ENCODE data around the gene USH2A.

Gene USH2A

GRCh38 chr1:215710899-215711225, 712.4 kb downstream of the USH2A start:
- DNase-seq (ENCODE audit: low read depth) = no peak

GRCh38 chr1:215710036-215710898, 713.0 kb downstream of the USH2A start:
- no peak for DNase-seq (ENCODE audit: low read depth)

- DNase-seq (ENCODE audit: low read depth) = no peak
These were observed 719.0 kb downstream of the USH2A start for GRCh38 chr1:215704089-215704860.

GRCh38 chr1:215682232-215682631, 741.0 kb downstream of the USH2A start:
- no peak for DNase-seq (ENCODE audit: low read depth)

GRCh38 chr1:215681041-215681440, 742.2 kb downstream of the USH2A start:
- DNase-seq (ENCODE audit: low read depth) = no peak

- no peak for DNase-seq (ENCODE audit: low read depth)
These were observed 744.0 kb downstream of the USH2A start for GRCh38 chr1:215679231-215679630.

- no peak for DNase-seq (ENCODE audit: low read depth)
These were observed 746.1 kb downstream of the USH2A start for GRCh38 chr1:215677112-215677511.

GRCh38 chr1:215673943-215674342, 749.3 kb downstream of the USH2A start:
- no peak for DNase-seq (ENCODE audit: low read depth)

- DNase-seq (ENCODE audit: low read depth) = no peak
These were observed 750.8 kb downstream of the USH2A start for GRCh38 chr1:215672482-215672881.

GRCh38 chr1:215669806-215670491, 753.3 kb downstream of the USH2A start:
- DNase-seq (ENCODE audit: low read depth) = no peak

- no peak for DNase-seq (ENCODE audit: low read depth)
These were observed 755.5 kb downstream of the USH2A start for GRCh38 chr1:215667761-215668160.

- DNase-seq (ENCODE audit: low read depth) = no peak
These were observed 758.0 kb downstream of the USH2A start for GRCh38 chr1:215665215-215665614.

- DNase-seq (ENCODE audit: low read depth) = no peak
These were observed 762.2 kb downstream of the USH2A start for GRCh38 chr1:215661033-215661432.

- no peak for DNase-seq (ENCODE audit: low read depth)
These were observed 763.0 kb downstream of the USH2A start for GRCh38 chr1:215660259-215660658.

- no peak for DNase-seq (ENCODE audit: low read depth)
These were observed 766.2 kb downstream of the USH2A start for GRCh38 chr1:215657047-215657446.

- DNase-seq (ENCODE audit: low read depth) = no peak
These were observed 770.9 kb downstream of the USH2A start for GRCh38 chr1:215652371-215652770.

GRCh38 chr1:215651867-215652266, 771.4 kb downstream of the USH2A start:
- no peak for DNase-seq (ENCODE audit: low read depth)

GRCh38 chr1:215650446-215651149, 772.6 kb downstream of the USH2A start:
- no peak for DNase-seq (ENCODE audit: low read depth)

GRCh38 chr1:215648957-215649356, 774.3 kb downstream of the USH2A start:
- no peak for DNase-seq (ENCODE audit: low read depth)

GRCh38 chr1:215647738-215648137, 775.5 kb downstream of the USH2A start:
- DNase-seq (ENCODE audit: low read depth) = no peak

GRCh38 chr1:215645861-215646260, 777.4 kb downstream of the USH2A start:
- DNase-seq (ENCODE audit: low read depth) = no peak

GRCh38 chr1:215645182-215645581, 778.1 kb downstream of the USH2A start:
- DNase-seq (ENCODE audit: low read depth) = no peak
